GM19238 (cell line): ENCODE results near the gene CPAMD8.
A peak's percentile ranks its signal among the peaks of the same experiment; 100 is the strongest.

Experiments used
- DNase-seq: peaks from one replicate; pipeline ENCODE4 v3.0.0; 2011; ENCODE audit warnings: low spot score; ENCODE audit not compliant: insufficient read length

CPAMD8 gene

DNA sequence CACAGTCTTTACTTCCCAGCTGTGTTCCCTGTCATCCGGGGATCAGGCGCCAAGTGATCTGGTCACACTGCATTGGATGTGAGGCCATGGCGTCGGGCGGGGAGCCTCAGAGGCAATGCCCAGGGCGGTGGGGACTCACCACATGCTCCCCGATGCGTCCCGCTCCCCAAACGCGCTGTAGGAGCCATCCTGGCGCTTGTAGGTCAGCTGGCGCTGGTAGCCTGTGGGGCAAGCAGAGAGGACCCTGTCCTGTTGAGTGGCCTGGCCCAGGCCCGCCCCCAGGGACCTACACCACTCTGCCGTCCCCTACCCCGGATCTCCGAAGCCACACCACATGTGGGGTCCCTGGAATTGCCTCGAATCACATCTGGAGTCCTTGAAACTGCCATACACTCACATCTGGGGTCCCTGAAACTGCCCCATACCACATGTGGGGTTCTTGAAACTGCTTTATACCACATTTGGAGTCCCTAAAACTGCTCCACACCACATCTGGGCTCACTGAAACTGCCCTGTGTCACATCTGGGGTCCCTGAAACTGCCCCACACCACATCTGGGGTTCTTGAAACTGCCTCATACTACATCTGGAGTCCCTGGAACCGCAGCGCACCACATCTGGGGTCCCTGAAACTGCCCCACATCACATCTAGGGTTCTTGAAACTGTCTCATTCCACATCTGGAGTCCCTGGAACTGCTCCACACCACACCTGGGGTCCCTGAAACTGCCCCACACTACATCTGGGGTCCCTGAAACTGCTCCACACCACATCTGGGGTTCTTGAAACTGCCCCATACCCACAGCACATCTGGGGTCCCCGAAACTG is 104.6 kb downstream of the CPAMD8 start:
- no peak for DNase-seq

DNA sequence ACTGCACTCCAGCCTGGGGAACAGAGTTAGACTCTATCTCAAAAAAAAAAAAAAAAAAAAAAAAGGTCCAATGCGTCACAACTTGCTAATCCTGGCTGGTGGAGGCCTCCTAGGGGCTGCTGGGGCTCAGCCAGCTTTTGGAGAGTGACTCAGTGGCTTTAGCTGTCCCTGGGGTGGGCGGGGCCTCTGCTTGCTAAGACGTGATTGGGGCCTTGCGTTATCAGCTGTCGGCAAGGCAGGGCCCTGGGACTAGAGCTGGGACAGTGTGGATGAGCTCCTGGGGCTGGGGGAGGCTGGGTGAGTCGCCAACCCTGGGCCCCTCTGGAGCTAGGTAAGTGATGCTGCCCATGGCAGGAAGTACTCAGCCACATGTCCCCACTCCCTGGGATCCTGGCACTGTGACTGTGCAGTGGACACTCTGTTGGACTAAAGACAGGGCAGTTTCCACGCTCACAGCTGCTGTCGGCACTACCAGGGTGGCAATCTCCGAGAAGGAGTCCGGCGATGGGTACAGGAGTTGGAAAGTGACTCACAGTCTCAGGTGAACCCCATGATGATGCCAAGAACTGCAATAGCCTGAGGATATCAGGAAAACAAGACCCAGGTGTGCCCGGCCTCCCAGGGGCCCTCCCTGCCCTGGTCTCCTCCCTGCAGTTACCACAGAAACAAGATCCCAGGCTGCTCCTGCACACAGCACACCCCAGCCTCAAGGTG is 105.6 kb downstream of the CPAMD8 start:
- DNase-seq: no peak

DNA sequence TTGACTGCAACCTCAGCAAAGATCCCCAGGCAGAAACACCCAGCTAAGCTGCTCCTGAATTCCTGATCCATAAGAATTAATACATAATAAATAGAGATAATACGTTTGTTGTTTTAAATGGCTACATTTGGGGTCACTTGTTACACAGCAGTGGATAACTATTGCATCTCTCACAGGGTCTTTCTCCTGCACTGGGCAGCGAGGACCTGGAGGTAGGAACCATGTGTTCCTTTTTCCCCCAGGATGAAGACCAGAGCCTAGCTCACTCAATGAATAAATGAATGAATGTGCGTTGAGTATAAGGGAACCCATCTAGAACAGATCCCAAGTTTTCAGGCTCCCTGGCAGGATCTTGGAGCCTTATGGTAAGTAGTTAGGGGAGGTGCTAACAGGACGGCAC is 107.1 kb downstream of the CPAMD8 start:
- DNase-seq: no peak

DNA sequence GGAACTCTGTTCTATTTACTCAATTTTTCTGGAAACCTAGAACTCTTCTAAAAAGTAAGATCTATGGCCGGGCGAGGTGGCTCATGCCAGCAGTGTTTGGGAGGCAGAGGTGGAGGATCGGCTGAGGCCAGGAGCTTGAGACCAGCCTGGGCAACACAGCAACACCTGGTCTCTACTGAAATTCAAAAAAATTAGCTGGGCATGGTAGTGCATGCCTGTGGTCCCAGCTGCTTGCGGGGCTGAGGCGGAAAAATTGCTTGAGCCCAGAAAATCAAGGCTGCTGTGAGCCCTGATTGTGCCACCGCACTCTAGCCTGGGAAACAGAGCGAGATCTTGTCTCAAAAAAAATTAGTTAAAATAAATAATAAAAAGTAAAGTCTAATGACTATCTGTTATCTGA is 109.2 kb downstream of the CPAMD8 start:
- no peak for DNase-seq

DNA sequence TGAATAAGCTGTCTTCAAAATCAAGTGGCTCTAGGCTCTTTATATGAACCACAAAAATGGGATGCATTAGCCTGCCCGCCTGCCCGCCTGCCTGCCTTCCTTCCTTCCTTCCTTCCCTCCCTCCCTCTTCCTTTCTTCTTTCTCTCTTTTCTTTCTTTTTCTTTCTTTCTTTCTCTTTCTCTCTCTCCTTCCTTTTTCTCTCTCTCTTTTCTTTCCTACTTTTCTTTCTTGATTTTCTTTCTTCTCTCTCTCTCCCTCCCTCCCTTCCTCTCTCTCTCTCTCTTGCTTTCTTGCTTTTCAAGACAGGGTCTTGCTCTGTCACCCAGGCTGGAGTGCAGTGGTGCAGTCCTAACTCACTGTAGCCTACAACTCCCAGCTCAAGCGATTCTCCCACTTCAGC is 110.9 kb downstream of the CPAMD8 start:
- DNase-seq: no peak

DNA sequence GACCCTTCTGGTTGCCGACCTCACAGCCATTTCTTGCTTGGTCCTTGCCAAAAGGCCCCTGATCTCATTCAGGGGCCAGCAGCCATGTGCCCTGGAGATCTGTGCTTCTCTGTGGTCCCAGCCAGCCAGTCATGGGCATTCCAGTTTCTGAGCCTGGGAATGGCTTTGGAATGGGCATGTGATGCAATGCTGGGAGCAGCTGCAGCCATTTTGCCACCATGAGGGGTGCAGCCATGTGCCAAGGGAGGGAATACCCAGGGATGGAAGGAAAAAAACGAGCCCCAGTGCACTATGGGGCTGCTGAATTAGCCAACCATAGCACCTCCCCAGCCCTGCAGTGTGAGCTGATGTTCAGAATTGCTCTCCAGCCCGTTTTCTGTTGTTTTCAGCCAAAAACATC is 111.5 kb downstream of the CPAMD8 start:
- DNase-seq: no peak

DNA sequence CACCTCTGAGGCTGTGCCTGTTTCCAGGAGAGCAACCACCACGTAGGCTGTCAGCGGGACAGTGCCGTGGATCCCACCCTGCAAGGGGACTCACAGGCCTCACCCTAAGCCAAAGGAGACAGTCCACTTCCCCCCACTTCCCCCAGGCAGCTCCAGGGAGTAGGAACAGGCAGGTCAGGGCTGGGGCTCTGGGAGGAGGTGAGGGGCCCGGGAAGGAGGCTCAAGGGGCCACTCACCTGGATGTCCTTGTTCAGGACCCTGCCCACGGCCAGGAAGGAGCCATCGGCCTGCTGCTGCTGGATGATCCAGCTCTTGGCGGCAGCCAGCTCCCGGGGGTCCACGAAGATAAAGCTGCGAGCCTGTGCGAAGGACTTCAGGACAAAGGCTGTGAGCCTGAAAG is 112.2 kb downstream of the CPAMD8 start:
- DNase-seq: no peak

DNA sequence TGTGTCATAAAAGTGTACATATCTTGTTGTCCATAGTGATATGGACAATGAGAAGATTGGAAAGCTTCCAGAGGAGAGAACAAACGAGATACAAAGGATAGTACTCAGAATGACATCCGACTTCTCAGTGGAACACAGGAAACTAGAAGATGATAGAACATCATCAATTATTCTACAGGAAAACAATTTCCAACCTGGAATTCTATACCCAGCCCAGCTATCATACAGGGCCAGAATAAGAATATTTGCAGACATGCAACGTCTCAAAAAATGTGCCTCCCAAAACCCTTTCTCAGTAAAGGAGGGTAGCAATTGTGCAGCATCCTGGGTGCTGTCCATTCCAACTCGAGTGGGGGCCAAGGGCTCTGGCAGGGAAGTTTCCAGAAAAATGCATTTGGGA is 113.8 kb downstream of the CPAMD8 start:
- no peak for DNase-seq

DNA sequence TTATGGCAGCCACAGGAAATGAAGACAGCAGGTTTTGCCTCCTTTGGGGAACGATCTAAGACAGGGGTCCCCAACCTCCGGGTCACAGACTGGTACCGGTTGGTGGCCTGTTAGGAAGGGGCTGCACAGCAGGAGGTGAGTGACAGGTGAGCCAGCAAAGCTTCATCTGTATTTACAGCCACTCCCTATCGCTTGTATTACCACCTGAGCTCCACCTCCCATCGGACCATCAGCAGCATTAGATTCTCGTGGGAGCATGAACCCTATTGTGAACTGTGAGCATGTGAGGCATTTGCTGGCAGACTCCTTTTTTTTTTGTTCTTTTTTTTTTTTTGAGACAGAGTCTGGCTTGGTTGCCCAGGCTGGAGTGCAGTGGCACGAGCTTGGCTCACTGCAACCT is 115.6 kb downstream of the CPAMD8 start:
- DNase-seq: no peak

DNA sequence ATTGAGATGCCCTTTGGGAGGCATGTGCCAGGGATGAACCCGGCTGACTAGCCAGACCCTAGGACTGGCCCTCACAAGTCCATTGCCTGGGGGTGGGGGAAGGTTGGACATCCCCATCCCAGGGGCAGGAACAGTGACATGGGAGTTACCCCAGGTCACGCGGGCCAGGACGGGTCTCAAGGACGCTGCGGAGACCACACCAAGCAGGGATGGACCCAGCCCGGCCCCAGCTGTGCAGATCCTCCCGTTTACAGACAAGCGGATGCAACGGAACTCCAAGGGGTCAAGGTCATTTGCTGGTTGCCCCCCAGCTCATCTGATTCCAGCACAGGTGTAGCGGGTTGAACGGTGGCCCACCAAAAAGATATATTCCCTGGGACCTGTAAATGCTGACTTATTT is 117.9 kb downstream of the CPAMD8 start:
- DNase-seq: no peak

DNA sequence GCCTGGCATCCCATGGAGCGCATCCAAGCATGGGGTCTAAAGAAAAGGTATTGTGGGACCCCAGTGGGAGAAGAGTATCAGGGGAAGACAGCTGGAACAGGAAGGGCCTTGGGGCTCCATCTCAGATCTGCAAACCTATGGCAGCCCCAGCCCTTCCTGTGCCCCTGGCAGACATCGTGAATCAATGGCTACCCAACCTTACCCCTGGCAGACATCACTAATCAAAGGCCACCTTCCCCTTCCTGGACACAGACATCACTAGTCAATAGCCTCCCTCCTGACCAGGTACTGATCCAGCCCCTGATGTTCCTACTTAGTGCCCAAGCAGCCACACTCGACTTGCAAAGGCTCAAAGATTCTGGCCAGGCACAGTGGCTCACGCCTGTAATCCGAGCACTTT is 122.0 kb downstream of the CPAMD8 start:
- DNase-seq: no peak

DNA sequence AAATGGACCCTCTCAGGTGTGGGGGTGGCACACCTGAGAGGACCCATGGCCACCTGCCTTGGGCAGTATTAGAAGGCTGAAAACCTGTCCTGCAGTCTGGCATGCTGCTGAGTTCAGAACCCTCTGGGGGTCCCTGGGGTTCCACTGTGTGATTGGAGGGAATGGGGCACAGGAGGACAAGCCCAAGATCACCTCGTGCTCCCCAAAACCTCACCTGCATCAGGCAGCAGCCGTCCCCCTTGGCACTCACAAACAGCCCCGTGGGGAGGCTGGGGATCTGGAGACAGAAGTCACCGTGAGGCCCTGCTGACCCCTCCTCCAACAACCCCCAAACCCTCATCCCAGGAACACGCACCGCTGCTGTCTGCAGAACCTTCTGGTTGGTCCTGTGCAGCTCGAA is 123.3 kb downstream of the CPAMD8 start:
- no peak for DNase-seq

DNA sequence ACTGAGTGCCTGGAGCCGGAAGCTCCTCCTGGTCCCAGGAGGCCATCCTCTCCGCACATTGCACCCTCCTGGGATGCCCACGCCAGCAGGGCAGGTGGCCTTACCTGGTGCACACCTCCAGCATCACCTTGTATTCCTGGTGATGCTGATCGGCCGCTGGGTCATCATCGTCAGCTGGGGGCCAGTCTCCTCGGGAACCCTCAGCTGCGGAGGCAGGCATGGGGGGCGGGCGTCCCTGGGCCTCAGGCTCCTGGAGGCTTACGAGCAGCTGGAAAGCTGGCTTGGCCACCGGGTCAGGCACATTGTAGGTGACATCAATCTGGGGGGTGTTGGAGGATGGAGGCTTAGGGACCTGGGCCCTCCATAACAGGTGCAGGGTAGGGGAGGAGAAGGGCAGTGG is 124.1 kb downstream of the CPAMD8 start:
- DNase-seq: no peak

DNA sequence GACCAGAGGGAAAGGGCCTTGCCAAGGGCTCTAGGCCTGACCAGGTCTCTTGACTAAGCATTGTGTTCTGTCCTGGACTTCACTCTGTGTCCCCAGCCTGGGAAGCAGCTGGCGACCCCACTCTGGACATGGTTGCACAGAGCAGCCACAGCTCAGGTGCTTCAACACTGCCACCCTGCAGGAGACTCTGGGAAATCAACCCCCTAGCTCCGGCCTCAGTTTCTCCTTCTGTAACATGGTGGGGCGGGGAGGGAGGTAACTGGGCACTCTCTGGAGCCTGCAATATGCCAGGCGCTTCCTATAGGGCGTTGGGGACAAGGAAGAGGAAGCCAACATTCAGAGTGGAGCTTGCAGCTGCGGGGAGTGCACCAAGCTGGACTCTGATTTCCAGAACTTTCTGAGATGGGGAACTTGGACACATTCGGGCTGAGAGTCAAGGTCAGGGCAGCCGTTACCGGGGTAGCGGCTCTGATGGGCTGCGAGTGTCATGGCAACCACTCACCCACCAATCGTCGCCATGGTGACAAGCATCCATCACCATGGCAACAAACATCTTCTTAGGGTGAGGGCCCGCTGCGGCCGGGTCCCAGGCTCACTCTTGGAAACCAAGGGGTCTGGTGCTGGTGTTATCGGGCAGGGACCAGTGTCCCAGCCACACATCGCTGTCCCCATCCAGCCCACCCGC is 125.0 kb downstream of the CPAMD8 start:
- DNase-seq: no peak

DNA sequence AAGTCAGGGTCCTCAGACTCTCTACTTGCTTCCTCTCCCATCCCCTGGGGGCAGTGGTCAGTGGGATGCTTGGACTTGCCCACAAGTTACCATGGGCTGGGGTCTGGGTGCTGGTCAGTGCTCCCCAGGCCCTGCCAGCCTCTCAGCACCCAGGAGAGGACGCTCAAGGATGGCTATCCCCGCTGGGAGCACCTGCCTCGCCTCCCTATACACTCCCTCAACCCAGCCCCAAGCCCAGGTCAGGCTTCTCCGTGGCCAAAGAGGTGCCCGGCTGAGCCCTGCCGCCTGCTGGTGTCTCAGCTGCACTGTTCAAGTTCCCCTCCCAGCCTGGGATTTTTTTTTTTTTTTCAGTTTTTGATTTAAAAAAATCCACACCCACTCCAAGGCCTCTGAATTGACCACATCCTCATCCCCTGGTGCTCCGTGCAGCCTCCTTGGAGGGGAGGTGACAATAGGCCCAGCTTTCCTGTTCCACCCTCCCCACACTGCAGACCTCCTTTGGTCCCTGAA is 127.0 kb downstream of the CPAMD8 start:
- DNase-seq: peak; percentile 69

DNA sequence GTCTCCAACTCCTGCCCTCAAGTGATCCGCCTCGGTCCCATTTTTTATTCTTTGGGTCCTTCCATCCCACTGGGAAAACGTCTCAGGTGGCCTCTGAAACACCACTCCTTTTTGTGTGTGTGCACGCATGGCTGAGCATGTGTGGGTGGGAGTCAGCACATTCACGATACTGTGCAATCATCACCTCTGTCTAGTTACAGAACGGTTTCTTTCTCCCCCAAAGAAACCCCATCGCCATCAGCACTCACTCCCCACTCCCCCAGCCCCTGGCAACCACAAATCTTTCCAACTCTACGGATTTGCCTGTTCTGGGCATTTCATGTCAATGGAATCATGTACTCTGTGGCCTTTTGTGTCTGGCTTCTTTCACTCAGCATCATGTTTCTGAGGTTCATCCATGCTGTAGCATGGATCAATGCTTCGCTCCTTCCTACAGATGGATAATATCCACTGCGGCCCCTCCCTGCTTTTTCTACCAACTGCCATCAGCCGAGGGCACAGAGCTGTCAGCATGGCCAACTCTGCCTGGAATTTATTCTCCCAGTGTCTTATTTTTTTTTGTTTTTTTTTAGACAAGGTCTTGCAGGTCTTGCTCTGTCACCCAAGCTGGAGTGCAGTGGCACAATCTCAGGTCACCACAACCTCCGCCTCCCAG is 128.1 kb downstream of the CPAMD8 start:
- DNase-seq: no peak

DNA sequence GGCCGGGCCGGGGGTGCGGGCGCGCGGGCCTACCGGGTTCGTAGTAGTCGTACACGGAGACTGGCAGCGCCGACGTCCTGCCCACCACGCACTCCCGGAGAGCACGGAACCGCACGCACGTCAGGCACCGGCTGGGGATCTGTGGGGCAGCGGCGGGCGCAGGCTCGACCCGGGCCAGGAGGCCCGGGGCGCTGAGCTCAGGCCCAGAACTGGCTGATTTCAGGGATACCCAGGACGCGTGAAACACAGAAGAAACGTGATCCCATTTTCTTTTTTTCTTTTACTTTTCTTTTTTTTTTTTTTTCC is 128.8 kb downstream of the CPAMD8 start:
- DNase-seq: no peak

DNA sequence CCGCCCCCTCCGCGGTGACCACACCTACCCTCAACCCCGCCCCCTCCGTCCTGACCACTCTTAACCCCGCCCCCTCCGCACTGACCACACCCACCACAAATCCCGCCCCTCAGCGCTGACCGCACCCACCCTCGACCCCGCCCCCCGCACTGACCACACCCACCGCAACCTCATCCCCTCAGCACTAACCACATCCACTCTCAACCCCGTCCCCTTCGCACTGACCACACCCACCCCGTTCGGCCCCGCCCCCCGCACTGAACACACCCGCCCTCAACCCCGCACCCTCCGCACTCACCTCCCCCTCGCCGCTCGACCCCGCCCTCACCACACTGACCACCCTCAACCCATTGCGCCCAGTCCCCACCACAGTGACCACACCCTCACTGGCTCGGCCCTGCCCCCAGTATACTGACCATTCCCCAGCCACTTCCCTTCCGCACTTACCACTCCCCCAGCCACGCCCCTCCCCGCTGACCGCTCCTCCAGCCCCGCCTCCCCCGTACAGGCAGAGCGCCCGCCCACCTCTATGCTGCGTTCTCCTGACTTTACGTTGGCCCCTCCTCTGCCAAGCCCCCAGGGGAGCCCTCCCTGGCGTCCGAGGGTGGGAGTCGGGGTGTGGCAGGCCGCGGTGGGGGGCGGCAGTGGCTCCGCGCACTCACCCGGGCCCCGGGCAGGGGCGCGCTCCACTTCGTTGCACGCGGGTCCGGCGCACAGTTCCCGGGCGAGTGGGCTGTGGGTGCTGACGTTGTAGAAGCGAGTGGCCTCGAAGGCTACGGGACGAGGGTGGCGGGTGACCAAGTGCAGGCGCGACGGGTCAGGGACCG is 129.4 kb downstream of the CPAMD8 start:
- DNase-seq: peak; percentile 94

DNA sequence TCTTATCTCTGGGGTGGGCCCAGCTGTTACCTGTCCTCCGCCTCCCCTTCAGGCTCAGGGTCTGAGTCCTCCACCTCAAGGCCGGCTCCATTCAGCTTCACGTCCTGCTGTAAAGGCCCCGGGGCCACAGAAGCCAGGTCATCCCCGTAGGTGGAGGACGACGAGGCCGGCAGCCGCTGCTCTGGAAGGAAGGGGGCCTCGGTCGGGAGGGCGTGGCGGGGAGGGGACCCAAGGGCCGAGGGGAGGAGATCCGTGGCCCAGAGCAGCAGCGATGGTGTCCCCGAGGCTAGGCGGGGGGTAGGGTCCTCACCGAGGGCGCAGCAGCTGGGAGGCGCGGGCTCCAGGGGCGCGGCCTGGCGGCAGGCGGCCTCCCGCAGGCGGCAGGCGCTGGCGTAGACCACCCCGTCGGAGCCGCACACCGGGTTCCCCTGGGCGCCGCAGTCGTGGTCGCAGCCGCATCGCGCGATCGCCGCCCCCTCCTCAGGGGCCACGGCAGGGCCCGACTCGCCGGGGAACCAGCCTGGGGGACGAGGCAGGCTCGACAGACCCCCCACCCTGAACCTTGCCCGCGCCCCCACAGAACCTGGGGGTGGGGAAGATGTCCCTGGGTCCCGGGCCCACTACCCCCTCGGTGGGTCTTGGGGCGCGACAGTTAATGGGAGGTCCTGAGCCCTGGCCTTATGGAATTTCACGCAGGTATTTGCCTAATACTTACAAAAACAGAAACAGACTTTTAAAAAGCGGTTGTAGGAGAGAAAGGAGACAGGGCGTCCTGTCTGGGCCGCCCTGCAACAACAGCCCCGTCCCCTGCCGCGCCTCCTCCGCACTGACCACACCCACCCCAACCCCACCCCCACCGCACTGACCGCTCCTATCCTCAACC is 130.2 kb downstream of the CPAMD8 start:
- no peak for DNase-seq
